Prostate gland (tissue), 2 donors: ENCODE results near the gene SMOC1.

Source experiments
- POLR2A ChIP-seq: fragments of 450-650 bp; IDR thresholded peaks from one replicate; pipeline ENCODE4 v1.6.1; 2016; ENCODE audit warnings: antibody characterized with exemption, mild to moderate bottlenecking
- TF ChIP-seq, protein P1 (sequence below), 4 experiments: fragments of 200-600 bp in 2 of 4; fragments of 450-650 bp in 2 of 4; sonication (generic) in 2 of 4; IDR thresholded peaks; 1 replicate in 3 of 4; 2 replicates in 1 of 4; pipeline ENCODE4 v1.5.1; 2016 to 2019; ENCODE audit warnings: antibody characterized with exemption in 4 of 4, mild to moderate bottlenecking in 2 of 4, moderate library complexity in 2 of 4

DNA sequence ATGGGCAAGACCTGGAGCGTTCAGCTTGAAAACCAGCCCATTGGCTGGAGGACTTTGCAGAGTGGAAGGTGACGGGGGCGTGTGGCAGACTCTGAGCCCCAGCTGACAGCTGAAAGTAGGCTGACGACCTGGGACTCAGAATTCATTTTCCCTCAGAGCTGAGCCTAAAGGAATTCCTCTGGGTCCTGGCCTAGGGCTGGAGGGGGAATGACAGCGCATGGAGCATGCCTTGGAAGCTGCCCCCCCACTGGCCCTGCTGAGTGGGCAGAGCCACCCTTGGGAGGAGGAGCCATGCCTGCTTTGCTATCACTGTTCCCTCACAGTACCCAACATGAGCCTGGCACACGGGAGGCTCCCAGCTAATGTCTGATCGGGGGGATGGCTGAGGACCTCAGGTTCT lies 25.4 kb upstream of the SMOC1 start:
- no peak for TF ChIP-seq POLR2A
- TF ChIP-seq, protein P1, sequence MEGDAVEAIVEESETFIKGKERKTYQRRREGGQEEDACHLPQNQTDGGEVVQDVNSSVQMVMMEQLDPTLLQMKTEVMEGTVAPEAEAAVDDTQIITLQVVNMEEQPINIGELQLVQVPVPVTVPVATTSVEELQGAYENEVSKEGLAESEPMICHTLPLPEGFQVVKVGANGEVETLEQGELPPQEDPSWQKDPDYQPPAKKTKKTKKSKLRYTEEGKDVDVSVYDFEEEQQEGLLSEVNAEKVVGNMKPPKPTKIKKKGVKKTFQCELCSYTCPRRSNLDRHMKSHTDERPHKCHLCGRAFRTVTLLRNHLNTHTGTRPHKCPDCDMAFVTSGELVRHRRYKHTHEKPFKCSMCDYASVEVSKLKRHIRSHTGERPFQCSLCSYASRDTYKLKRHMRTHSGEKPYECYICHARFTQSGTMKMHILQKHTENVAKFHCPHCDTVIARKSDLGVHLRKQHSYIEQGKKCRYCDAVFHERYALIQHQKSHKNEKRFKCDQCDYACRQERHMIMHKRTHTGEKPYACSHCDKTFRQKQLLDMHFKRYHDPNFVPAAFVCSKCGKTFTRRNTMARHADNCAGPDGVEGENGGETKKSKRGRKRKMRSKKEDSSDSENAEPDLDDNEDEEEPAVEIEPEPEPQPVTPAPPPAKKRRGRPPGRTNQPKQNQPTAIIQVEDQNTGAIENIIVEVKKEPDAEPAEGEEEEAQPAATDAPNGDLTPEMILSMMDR (IDR thresholded peaks at IDR 0.05), result no peak
